Endothelial cell of umbilical vein (primary cell): ENCODE results near the gene IDI2.

Experiments used
- MYC ChIP-seq: IDR thresholded peaks from one replicate; pipeline ENCODE4 v1.6.1; 2011; ENCODE audit warnings: mild to moderate bottlenecking, low read depth, low read length
- POLR2A ChIP-seq: IDR thresholded peaks from 2 replicates; pipeline ENCODE4 v1.6.1; 2012; ENCODE audit warnings: low read depth, mild to moderate bottlenecking, control low read depth, low read length
- POLR2AphosphoS5 ChIP-seq: IDR thresholded peaks from 2 replicates; pipeline ENCODE4 v1.6.1; 2012; ENCODE audit warnings: low read depth, mild to moderate bottlenecking, control low read depth, low read length, moderate library complexity; ENCODE audit not compliant: insufficient read depth
- TF ChIP-seq, protein P1 (sequence below), 2 donors: IDR thresholded peaks; 1 replicate in 1 of 2; 2 replicates in 1 of 2; pipeline ENCODE4 v1.5.1; 2011; ENCODE audit warnings: low read length in 2 of 2, mild to moderate bottlenecking in 2 of 2, moderate library complexity in 2 of 2, control low read depth in 1 of 2, inconsistent platforms in 1 of 2, low read depth in 1 of 2; ENCODE audit not compliant: insufficient read depth in 1 of 2; ENCODE audit errors: extremely low read depth in 1 of 2
- TF ChIP-seq, protein P2 (sequence below): IDR thresholded peaks from 2 replicates; pipeline ENCODE4 v1.6.1; 2011; ENCODE audit not compliant: insufficient read depth, insufficient read length

DNA sequence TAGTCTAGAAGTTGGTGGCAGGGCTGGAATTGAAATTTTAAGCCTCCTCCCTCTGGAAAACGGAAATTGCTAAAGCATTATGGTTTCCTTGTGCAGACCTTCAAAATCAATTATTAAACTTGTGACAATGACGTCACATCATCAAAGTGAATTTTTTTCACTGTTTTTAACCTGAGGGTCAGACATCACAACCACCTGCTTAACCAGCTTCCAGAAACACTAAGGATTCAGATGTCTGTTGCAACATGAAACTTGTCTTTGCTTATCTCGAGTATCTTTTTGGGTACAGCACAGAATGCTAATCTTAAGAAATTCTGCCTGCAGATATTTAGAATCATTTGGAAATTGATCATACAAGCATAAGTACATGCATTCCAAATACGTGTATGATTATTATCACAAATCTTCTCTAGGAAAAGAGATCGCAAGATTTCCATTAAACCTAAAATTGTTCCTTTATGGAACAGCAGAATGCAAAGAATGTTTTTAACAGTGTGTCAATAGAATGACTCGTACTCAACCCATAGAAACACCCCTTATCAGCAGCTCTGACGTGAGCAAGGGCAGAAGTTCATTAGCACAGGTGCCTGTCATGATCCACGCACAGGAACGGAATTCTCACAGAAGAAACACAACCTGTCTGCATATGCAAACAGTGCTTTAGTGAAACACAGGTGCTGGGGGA, 41.5 kb downstream of the IDI2 start:
- TF ChIP-seq, protein P1, sequence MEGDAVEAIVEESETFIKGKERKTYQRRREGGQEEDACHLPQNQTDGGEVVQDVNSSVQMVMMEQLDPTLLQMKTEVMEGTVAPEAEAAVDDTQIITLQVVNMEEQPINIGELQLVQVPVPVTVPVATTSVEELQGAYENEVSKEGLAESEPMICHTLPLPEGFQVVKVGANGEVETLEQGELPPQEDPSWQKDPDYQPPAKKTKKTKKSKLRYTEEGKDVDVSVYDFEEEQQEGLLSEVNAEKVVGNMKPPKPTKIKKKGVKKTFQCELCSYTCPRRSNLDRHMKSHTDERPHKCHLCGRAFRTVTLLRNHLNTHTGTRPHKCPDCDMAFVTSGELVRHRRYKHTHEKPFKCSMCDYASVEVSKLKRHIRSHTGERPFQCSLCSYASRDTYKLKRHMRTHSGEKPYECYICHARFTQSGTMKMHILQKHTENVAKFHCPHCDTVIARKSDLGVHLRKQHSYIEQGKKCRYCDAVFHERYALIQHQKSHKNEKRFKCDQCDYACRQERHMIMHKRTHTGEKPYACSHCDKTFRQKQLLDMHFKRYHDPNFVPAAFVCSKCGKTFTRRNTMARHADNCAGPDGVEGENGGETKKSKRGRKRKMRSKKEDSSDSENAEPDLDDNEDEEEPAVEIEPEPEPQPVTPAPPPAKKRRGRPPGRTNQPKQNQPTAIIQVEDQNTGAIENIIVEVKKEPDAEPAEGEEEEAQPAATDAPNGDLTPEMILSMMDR (IDR thresholded peaks at IDR 0.05; ENCODE audit: extremely low read depth in 1 of 2, insufficient read depth in 1 of 2, low read depth in 1 of 2, low read length in 2 of 2): no peak
- TF ChIP-seq POLR2A: no peak
- no peak for TF ChIP-seq POLR2AphosphoS5
- TF ChIP-seq, protein P2, sequence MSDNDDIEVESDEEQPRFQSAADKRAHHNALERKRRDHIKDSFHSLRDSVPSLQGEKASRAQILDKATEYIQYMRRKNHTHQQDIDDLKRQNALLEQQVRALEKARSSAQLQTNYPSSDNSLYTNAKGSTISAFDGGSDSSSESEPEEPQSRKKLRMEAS: no peak
- TF ChIP-seq MYC: no peak
